Dendritic cell treated with granulocyte-macrophage colony-stimulating factor and Interleukin-4, amounts not matched to agents 40 ng/mL and 50 ng/mL, for 4 days (primary cell): ENCODE data around the gene HES3.

Experiments used
- H3K27ac Mint-ChIP-seq: one replicate; pipeline ENCODE4 v1.8.0; 2022; ENCODE audit warnings: mild to moderate bottlenecking, mixed read lengths
- H3K27me3 Mint-ChIP-seq: one replicate; pipeline ENCODE4 v1.8.0; 2022; ENCODE audit warnings: mild to moderate bottlenecking, mixed read lengths
- H3K36me3 Mint-ChIP-seq: one replicate; pipeline ENCODE4 v1.8.0; 2022; ENCODE audit warnings: low read depth, mixed read lengths
- H3K4me1 Mint-ChIP-seq: one replicate; pipeline ENCODE4 v1.8.0; 2022; ENCODE audit warnings: low read depth, mixed read lengths
- H3K4me3 Mint-ChIP-seq: one replicate; pipeline ENCODE4 v1.8.0; 2022; ENCODE audit warnings: mild to moderate bottlenecking, moderate library complexity, mixed read lengths
- H3K9me3 Mint-ChIP-seq: one replicate; pipeline ENCODE4 v1.8.0; 2022; ENCODE audit warnings: mixed read lengths
- intact Hi-C: fragments of 100-400 bp; cut with micrococcal nuclease; formaldehyde crosslinking; loops from one replicate; pipeline ENCODE4 v1.15.0; 2022

Gene HES3

DNA sequence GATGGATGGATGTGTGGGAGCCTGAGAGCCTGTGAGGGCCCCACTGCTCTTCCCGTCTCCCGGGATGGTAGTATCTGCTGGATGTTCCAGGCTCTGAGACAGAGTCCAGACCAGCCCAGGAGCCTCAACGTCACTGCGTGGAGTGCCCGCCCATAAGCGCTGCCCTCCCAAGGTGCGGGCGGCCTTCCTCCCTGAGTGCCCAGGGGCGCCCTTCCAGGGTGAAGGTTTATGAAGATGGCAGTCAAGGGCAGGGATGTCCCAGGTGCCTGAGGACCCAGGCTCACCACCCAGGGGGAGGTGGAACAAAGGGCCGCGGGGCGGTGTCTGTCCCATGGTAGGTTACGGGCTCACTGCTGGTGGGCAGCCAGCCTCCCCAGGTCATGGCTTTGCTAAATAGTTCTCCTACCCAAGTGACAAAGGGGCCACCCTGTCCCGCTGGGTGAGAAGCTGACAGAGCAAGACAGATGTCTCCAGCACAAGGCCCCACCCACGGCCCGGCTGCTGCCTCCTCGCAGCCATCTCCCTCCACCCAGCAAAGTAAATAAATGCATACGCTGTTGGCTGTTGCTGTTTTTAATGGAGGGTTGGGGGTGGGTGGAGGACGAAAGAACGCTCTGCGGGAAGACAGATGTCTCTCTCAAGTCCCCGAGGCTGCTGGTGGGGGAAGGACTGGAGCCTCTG lies 25.9 kb downstream of the HES3 start:
- Mint-ChIP-seq H3K36me3 (no peaks in the 10 kb centered on the region), H3K4me1 (no peaks in the 10 kb centered on the region), H3K4me3 (no peak overlapping the region), H3K9me3 (no peaks in the 10 kb centered on the region), H3K27ac (no peak overlapping the region), H3K27me3 (no peaks in the 10 kb centered on the region)
- intact Hi-C loops, result no loop called here

DNA sequence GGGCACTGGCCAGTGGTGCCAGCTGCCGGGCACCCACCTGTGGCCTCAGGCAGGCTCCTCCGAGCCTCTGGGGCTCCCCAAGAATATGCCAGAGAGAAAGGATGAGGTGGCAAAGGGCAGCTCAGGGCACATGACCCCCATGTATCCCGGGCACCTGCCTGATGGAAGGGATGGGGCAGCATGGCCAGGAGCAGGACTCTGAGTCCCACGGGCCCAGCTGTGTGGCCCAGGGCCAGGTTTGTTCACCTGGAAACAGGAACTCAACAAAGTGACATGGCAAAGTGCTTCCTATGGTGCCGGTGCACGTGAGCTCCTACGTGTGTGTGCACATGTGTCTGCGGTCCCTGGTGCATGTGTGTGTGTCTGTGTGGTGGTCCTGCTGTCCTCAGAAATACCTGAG lies 26.4 kb downstream of the HES3 start:
- no peaks in the 10 kb centered on the region for H3K4me1 Mint-ChIP-seq
- H3K36me3 Mint-ChIP-seq, result no peaks in the 10 kb centered on the region
- no peaks in the 10 kb centered on the region for H3K27me3 Mint-ChIP-seq
- intact Hi-C loops, result no loop called here
- no peak overlapping the region for H3K4me3 Mint-ChIP-seq
- no peak overlapping the region for H3K27ac Mint-ChIP-seq
- no peaks in the 10 kb centered on the region for H3K9me3 Mint-ChIP-seq

DNA sequence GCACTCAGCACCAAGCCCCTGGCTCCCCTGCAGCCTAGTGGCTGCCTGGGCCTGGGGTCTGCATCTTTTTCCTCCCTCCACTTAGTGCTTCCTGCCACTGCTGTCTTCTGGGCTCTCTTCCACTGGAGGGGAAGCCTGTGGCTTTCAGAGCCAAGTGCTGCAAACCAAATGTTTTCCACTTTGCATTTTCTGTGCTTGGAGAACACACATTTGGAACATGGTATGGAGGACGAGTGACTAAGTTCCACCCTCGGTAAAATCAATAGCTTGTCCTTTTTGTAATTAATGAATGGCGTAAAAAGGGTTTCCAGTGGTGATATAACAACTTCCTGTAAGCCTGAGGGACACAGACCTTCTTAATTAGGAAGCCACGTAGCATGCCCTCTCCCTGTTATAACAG lies 27.0 kb downstream of the HES3 start:
- intact Hi-C loops, result no loop called here
- Mint-ChIP-seq H3K9me3 (no peaks in the 10 kb centered on the region), H3K27ac (no peak overlapping the region), H3K27me3 (no peaks in the 10 kb centered on the region), H3K4me3 (no peak overlapping the region), H3K4me1 (no peaks in the 10 kb centered on the region), H3K36me3 (no peaks in the 10 kb centered on the region)

GRCh38 chr1:6271554-6271953 lies 27.6 kb downstream of the HES3 start:
- Mint-ChIP-seq H3K4me1 (no peaks in the 10 kb centered on the region), H3K36me3 (no peaks in the 10 kb centered on the region), H3K27ac (no peak overlapping the region), H3K4me3 (no peak overlapping the region), H3K9me3 (no peaks in the 10 kb centered on the region), H3K27me3 (no peaks in the 10 kb centered on the region)
- intact Hi-C loops, result no loop called here

DNA sequence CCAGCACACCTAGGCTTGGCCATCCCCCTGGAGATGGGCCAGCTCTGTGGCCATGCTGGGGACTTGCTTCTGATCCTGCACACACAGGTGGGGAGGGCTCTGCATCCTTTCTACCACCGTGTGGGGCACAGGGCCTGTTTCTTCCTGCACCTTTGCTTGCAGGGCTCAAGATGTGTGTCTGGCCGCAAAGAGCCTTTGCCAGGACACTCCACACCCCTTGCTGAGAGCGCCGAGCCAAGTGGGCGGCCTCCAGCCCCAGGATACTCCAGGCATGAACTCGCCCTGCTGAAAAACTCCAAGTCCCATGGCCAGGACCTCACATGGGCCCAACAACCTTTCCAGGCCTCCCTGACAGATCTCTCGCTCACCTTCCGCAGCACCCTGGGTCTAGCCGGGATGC lies 28.5 kb downstream of the HES3 start:
- intact Hi-C loops, result no loop called here
- Mint-ChIP-seq H3K27me3 (no peaks in the 10 kb centered on the region), H3K27ac (no peak overlapping the region), H3K36me3 (peaks cover 2% of the 10 kb centered on the region), H3K9me3 (no peaks in the 10 kb centered on the region), H3K4me3 (no peak overlapping the region), H3K4me1 (no peaks in the 10 kb centered on the region)

DNA sequence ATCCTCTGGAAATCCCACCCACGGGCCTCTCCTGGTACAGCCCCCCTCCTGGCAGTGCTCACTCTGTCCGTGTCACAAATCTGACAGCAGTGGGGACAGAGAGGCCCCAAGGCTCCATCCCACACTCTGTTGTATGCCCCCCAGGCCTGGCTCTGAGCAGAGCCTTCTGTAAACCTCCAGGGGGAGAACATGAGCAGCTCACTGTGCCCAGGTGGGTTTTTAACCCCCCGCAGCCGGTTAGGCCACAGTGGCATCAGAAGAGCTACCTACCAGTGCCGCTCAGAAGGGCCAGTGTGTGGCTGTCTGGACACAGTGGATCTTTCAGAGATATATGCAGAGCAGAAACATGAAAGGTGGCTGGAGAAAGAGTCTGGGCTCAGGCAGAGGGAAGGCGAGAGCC lies 28.9 kb downstream of the HES3 start:
- Mint-ChIP-seq H3K4me1 (no peaks in the 10 kb centered on the region), H3K36me3 (peaks cover 6% of the 10 kb centered on the region), H3K9me3 (no peaks in the 10 kb centered on the region), H3K4me3 (no peak overlapping the region), H3K27ac (no peak overlapping the region), H3K27me3 (no peaks in the 10 kb centered on the region)
- intact Hi-C loops, result no loop called here

- Mint-ChIP-seq H3K4me3 (no peak overlapping the region), H3K4me1 (no peaks in the 10 kb centered on the region), H3K36me3 (peaks cover 12% of the 10 kb centered on the region), H3K9me3 (no peaks in the 10 kb centered on the region), H3K27ac (no peak overlapping the region), H3K27me3 (no peaks in the 10 kb centered on the region)
- intact Hi-C loops, result no loop called here
Measured at GRCh38 chr1:6273380-6273891, 29.5 kb downstream of the HES3 start.

DNA sequence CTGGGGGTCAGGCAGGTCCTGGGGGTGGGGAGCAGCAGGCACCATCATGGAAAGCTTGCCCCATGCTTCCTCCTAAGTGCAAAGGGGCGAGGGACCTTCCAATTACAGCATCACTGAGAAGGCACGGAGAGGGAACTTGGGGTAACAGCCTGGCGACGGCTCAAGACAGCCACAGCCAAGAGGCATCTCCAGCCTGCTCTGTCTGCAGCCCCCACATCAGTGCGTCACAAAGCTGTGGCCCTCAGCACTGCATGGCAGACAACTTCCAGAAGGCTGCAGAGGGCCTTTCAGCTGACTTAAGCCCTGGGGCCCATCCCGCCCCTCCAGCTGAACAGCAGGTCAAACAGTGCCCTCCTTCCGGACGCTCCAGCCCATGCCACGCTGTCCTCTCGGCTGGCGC lies 30.1 kb downstream of the HES3 start:
- Mint-ChIP-seq H3K4me1 (no peaks in the 10 kb centered on the region), H3K27ac (no peak overlapping the region), H3K9me3 (no peaks in the 10 kb centered on the region), H3K4me3 (no peak overlapping the region), H3K36me3 (peaks cover 19% of the 10 kb centered on the region), H3K27me3 (no peaks in the 10 kb centered on the region)
- intact Hi-C loops, result no loop called here

DNA sequence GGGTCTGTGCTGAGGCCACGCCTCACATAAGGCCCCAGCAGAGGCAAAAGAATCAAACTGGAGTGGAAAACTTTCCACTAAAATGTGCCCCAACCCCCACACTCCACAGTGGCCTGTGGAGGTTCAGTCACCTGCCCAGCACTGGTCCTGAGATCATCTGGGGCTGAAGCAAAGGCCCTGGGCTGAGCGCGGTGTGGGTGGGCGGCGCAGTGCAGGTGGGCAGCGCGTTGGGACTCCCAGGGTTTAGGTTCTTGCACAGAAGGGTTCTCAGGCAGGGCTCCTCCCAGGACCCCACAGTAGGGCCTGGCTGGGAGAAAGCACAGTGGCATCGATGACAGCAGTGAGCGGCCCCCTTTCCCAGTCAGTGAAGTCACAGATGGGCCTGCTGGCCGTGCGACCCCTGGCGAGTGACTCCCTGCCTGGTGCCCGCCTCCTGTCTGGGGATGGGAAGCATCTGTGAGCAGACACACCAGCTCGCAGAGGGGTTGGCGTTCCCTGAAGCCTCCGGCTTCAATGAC lies 30.7 kb downstream of the HES3 start:
- Mint-ChIP-seq H3K4me1 (no peaks in the 10 kb centered on the region), H3K4me3 (no peak overlapping the region), H3K9me3 (no peaks in the 10 kb centered on the region), H3K36me3 (peaks cover 21% of the 10 kb centered on the region), H3K27ac (no peak overlapping the region), H3K27me3 (no peaks in the 10 kb centered on the region)
- intact Hi-C loops, result no loop called here

DNA sequence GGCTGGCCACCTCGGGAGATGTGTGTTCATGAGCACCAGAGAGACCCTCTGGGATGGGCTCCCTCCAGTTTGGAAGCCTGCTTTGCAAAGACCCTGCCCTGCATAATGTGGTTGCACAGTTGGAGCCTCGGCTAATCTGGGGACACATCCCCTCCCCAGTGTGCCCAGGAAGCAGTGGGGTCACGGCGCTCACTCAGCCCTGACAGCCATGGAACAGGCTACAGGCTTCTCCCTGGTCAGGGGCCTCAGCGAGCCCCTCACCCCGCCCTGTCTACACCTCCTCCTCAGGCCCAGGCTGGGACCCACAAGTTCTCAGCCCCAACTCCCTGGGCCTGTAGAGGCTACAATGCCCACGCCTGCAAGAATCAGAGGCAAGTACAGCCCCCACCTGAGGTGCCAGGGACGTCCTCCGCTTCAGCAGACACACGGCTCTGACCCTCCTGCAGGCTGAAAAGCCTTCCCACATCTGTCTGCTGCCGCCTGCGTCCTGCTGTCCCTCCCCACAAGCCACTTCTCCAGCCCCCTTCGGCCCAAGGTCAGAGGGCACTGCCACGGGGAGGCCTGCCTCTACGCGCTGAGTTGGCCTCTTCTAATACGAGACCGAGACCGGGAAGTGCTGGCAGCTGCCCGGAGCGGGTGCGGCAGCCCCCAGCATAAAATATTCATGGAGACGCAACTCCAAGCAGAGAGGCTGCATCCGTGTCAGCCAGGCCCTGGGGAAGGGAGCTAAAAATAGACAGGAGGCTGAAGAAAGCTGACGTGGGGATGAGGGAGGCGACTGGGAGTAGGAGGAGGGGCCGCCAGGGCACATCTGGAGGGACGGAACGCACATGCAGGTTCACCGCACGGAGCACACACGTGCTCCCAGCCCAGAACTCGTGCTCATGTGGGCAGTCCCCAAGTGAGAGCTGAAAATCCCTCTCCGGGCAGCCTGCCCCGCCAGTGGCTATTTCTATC lies 32.1 kb downstream of the HES3 start:
- no peaks in the 10 kb centered on the region for H3K27me3 Mint-ChIP-seq
- peaks cover 21% of the 10 kb centered on the region for H3K36me3 Mint-ChIP-seq
- no peaks in the 10 kb centered on the region for H3K9me3 Mint-ChIP-seq

GRCh38 chr1:6276811-6277555 lies 33.0 kb downstream of the HES3 start:
- H3K27me3 Mint-ChIP-seq, result no peaks in the 10 kb centered on the region
- H3K36me3 Mint-ChIP-seq, result peaks cover 21% of the 10 kb centered on the region
- H3K4me1 Mint-ChIP-seq, result peaks cover 11% of the 10 kb centered on the region
- intact Hi-C loops, result no loop called here
- no peaks in the 10 kb centered on the region for H3K9me3 Mint-ChIP-seq
- no peak overlapping the region for H3K4me3 Mint-ChIP-seq
- no peak overlapping the region for H3K27ac Mint-ChIP-seq

More for the DNA sequence above, 32.1 kb downstream of the HES3 start:
- Mint-ChIP-seq H3K4me3 (no peak overlapping the region), H3K4me1 (peaks cover 2% of the 10 kb centered on the region), H3K27ac (no peak overlapping the region)
- intact Hi-C loops, result no loop called here

DNA sequence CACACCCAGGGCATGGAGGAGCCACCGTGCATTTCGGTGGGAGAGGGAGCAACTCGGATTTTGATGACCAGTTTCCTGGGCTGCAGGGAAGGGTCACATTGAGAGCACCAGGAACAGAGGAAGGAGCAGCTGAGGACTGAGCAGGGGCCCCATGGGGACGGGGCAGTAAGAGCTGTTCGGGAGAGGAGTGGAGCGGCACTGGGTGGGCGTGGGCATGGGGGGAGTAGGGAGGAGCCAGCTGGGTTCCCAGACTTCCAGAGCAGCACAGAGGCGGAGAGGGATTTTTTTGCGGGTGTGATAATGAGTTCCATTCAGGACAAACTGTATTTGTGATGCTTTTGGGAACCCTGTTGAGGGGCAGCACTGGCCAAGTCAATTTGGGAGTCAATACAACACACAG lies 34.3 kb downstream of the HES3 start:
- Mint-ChIP-seq H3K4me1 (peaks cover 21% of the 10 kb centered on the region), H3K9me3 (no peaks in the 10 kb centered on the region), H3K27me3 (no peaks in the 10 kb centered on the region), H3K36me3 (peaks cover 21% of the 10 kb centered on the region), H3K27ac (no peak overlapping the region), H3K4me3 (no peak overlapping the region)
- intact Hi-C loops, result no loop called here

- no peaks in the 10 kb centered on the region for H3K27me3 Mint-ChIP-seq
- peaks cover 21% of the 10 kb centered on the region for H3K36me3 Mint-ChIP-seq
- no peaks in the 10 kb centered on the region for H3K9me3 Mint-ChIP-seq
- no peak overlapping the region for H3K27ac Mint-ChIP-seq
- intact Hi-C loops, result no loop called here
- H3K4me1 Mint-ChIP-seq, result peaks cover 21% of the 10 kb centered on the region
- H3K4me3 Mint-ChIP-seq, result no peak overlapping the region
Measured at GRCh38 chr1:6279066-6279465, 35.1 kb downstream of the HES3 start.
